WTC11 (cell line): ENCODE data around the gene PRKAA2.

ENCODE experiments used
- ARID4B ChIP-seq: sonication (generic); formaldehyde crosslinking; IDR thresholded peaks from 2 replicates; pipeline ENCODE4 v1.8.0; 2023; ENCODE audit warnings: missing genetic modification reagents, mild to moderate bottlenecking, borderline replicate concordance
- ATF1 ChIP-seq: sonication (generic); formaldehyde crosslinking; IDR thresholded peaks from 2 replicates; pipeline ENCODE4 v1.8.1; 2023; ENCODE audit warnings: mild to moderate bottlenecking, moderate library complexity, missing genetic modification reagents
- CREM ChIP-seq: sonication (generic); formaldehyde crosslinking; IDR thresholded peaks from 2 replicates; pipeline ENCODE4 v1.8.1; 2022; ENCODE audit warnings: mild to moderate bottlenecking, missing genetic modification reagents, moderate library complexity
- E2F4 ChIP-seq: sonication (generic); formaldehyde crosslinking; IDR thresholded peaks from 2 replicates; pipeline ENCODE4 v1.8.1; 2022; ENCODE audit warnings: low read depth, mild to moderate bottlenecking, moderate library complexity, missing genetic modification reagents, borderline replicate concordance
- ESRRA ChIP-seq: sonication (generic); formaldehyde crosslinking; IDR thresholded peaks from 2 replicates; pipeline ENCODE4 v1.8.1; 2022; ENCODE audit warnings: mild to moderate bottlenecking, missing genetic modification reagents, borderline replicate concordance
- FOXJ3 ChIP-seq: sonication (generic); formaldehyde crosslinking; IDR thresholded peaks from 2 replicates; pipeline ENCODE4 v1.9.0; 2021; ENCODE audit warnings: missing genetic modification reagents, mild to moderate bottlenecking, borderline replicate concordance
- HMGXB4 ChIP-seq: sonication (generic); formaldehyde crosslinking; IDR thresholded peaks from 2 replicates; pipeline ENCODE4 v1.8.1; 2023; ENCODE audit warnings: mild to moderate bottlenecking, moderate library complexity, missing genetic modification reagents
- NR2C2 ChIP-seq: sonication (generic); formaldehyde crosslinking; IDR thresholded peaks from 2 replicates; pipeline ENCODE4 v1.8.0; 2022; ENCODE audit warnings: mild to moderate bottlenecking, missing genetic modification reagents
- PREB ChIP-seq: sonication (generic); formaldehyde crosslinking; IDR thresholded peaks from 2 replicates; pipeline ENCODE4 v1.8.1; 2022; ENCODE audit warnings: mild to moderate bottlenecking, missing genetic modification reagents, moderate library complexity, borderline replicate concordance
- SMAD4 ChIP-seq: sonication (generic); formaldehyde crosslinking; IDR thresholded peaks from 2 replicates; pipeline ENCODE4 v1.8.0; 2022; ENCODE audit warnings: mild to moderate bottlenecking, missing genetic modification reagents
- TEAD4 ChIP-seq: sonication (generic); formaldehyde crosslinking; IDR thresholded peaks from 2 replicates; pipeline ENCODE4 v1.8.0; 2022; ENCODE audit warnings: mild to moderate bottlenecking, missing genetic modification reagents
- ZNF232 ChIP-seq: sonication (generic); formaldehyde crosslinking; IDR thresholded peaks from 2 replicates; pipeline ENCODE4 v1.8.0; 2022; ENCODE audit warnings: mild to moderate bottlenecking, missing genetic modification reagents
- TF ChIP-seq, protein P1 (sequence below): fragments of 200-600 bp; IDR thresholded peaks from 2 replicates; pipeline ENCODE4 v1.8.0; 2022; ENCODE audit warnings: antibody characterized with exemption
- TF ChIP-seq, protein P2 (sequence below): sonication (generic); formaldehyde crosslinking; IDR thresholded peaks from 2 replicates; pipeline ENCODE4 v1.8.1; 2022; ENCODE audit warnings: low read depth, missing genetic modification reagents, borderline replicate concordance

- no peak for TF ChIP-seq SMAD4 (CRISPR knock-in tag)
- no peak for TF ChIP-seq HMGXB4 (CRISPR knock-in tag)
- TF ChIP-seq, protein P1, sequence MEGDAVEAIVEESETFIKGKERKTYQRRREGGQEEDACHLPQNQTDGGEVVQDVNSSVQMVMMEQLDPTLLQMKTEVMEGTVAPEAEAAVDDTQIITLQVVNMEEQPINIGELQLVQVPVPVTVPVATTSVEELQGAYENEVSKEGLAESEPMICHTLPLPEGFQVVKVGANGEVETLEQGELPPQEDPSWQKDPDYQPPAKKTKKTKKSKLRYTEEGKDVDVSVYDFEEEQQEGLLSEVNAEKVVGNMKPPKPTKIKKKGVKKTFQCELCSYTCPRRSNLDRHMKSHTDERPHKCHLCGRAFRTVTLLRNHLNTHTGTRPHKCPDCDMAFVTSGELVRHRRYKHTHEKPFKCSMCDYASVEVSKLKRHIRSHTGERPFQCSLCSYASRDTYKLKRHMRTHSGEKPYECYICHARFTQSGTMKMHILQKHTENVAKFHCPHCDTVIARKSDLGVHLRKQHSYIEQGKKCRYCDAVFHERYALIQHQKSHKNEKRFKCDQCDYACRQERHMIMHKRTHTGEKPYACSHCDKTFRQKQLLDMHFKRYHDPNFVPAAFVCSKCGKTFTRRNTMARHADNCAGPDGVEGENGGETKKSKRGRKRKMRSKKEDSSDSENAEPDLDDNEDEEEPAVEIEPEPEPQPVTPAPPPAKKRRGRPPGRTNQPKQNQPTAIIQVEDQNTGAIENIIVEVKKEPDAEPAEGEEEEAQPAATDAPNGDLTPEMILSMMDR: no peak
- TF ChIP-seq ATF1: no peak
- TF ChIP-seq FOXJ3 (CRISPR knock-in tag): no peak
- TF ChIP-seq NR2C2 (CRISPR knock-in tag): no peak
- TF ChIP-seq ARID4B (CRISPR knock-in tag): no peak
- no peak for TF ChIP-seq PREB (CRISPR knock-in tag)
- TF ChIP-seq TEAD4 (CRISPR knock-in tag): no peak
- TF ChIP-seq ESRRA (CRISPR knock-in tag): no peak
- no peak for TF ChIP-seq ZNF232 (CRISPR knock-in tag)
- no peak for TF ChIP-seq CREM (CRISPR knock-in tag)
- TF ChIP-seq E2F4 (CRISPR knock-in tag): no peak
- TF ChIP-seq, protein P2, sequence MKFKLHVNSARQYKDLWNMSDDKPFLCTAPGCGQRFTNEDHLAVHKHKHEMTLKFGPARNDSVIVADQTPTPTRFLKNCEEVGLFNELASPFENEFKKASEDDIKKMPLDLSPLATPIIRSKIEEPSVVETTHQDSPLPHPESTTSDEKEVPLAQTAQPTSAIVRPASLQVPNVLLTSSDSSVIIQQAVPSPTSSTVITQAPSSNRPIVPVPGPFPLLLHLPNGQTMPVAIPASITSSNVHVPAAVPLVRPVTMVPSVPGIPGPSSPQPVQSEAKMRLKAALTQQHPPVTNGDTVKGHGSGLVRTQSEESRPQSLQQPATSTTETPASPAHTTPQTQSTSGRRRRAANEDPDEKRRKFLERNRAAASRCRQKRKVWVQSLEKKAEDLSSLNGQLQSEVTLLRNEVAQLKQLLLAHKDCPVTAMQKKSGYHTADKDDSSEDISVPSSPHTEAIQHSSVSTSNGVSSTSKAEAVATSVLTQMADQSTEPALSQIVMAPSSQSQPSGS (CRISPR knock-in tag): no peak
Observed at GRCh38 chr1:56666112-56666608, 21.0 kb downstream of the PRKAA2 start.
